H9 (cell line): Measurements from ENCODE around the gene ACSS2. TPM values are rescaled to one million over a fixed set of nuclear protein-coding genes. Genes with fewer than 3 reads are reported as not detected.

Experiments used
- DNase-seq: peaks from one replicate; pipeline ENCODE4 v3.0.0-alpha.2; 2017
- H2AFZ ChIP-seq: one replicate; pipeline ENCODE4 v1.6.1; 2013; ENCODE audit warnings: mild to moderate bottlenecking, low read length, control low read depth, moderate library complexity
- H2AK5ac ChIP-seq: 2 replicates; pipeline ENCODE4 v1.6.1; 2013; ENCODE audit warnings: low read length, control low read depth, mixed read lengths; ENCODE audit not compliant: insufficient read length
- H2BK120ac ChIP-seq: one replicate; pipeline ENCODE4 v1.6.1; 2013; ENCODE audit warnings: low read depth, mild to moderate bottlenecking, low read length, control low read depth, inconsistent platforms; ENCODE audit not compliant: poor library complexity, severe bottlenecking
- H2BK12ac ChIP-seq: 2 replicates; pipeline ENCODE4 v1.6.1; 2013; ENCODE audit warnings: low read length, control low read depth, mixed read lengths, low read depth; ENCODE audit not compliant: insufficient read length
- H2BK15ac ChIP-seq: 2 replicates; pipeline ENCODE4 v1.6.1; 2013; ENCODE audit warnings: low read depth, low read length, control low read depth
- H2BK20ac ChIP-seq: one replicate; pipeline ENCODE4 v1.6.1; 2013; ENCODE audit warnings: low read depth, mild to moderate bottlenecking, low read length, control low read depth, inconsistent platforms; ENCODE audit not compliant: poor library complexity, severe bottlenecking
- H2BK5ac ChIP-seq: 2 replicates; pipeline ENCODE4 v1.6.1; 2013; ENCODE audit warnings: low read length, control low read depth, mixed read lengths; ENCODE audit not compliant: insufficient read length
- H3K14ac ChIP-seq: 2 replicates; pipeline ENCODE4 v1.6.1; 2013; ENCODE audit warnings: low read length, control low read depth; ENCODE audit not compliant: insufficient read depth
- H3K18ac ChIP-seq: 2 replicates; pipeline ENCODE4 v1.6.1; 2013; ENCODE audit warnings: low read depth, mild to moderate bottlenecking, mixed read lengths, low read length, control low read depth; ENCODE audit not compliant: insufficient read length
- H3K23ac ChIP-seq: 2 replicates; pipeline ENCODE4 v1.6.1; 2013; ENCODE audit warnings: low read length, control low read depth, mixed read lengths, low read depth; ENCODE audit not compliant: insufficient read length
- H3K23me2 ChIP-seq: 2 replicates; pipeline ENCODE4 v1.6.1; 2013; ENCODE audit warnings: low read depth, mild to moderate bottlenecking, mixed read lengths, low read length, control low read depth; ENCODE audit not compliant: insufficient read length, poor library complexity, severe bottlenecking
- H3K27ac ChIP-seq: 2 replicates; pipeline ENCODE4 v1.5.1; 2013; ENCODE audit warnings: low read length, control low read depth, mixed read lengths, low read depth; ENCODE audit not compliant: insufficient read length
- H3K27me3 ChIP-seq: 2 replicates; pipeline ENCODE4 v1.6.1; 2013; ENCODE audit warnings: low read length, control low read depth, inconsistent platforms; ENCODE audit not compliant: insufficient read depth
- H3K4ac ChIP-seq: 2 replicates; pipeline ENCODE4 v1.6.1; 2013; ENCODE audit warnings: low read depth, mild to moderate bottlenecking, control low read depth, inconsistent platforms, low read length, moderate library complexity
- H3K4me1 ChIP-seq: 2 replicates; pipeline ENCODE4 v1.6.1; 2013; ENCODE audit warnings: low read length, control low read depth, inconsistent platforms; ENCODE audit not compliant: insufficient read depth
- H3K4me2 ChIP-seq: 2 replicates; pipeline ENCODE4 v1.6.1; 2013; ENCODE audit warnings: low read length, control low read depth, mixed read lengths; ENCODE audit not compliant: insufficient read length, insufficient read depth
- H3K56ac ChIP-seq: 2 replicates; pipeline ENCODE4 v1.6.1; 2013; ENCODE audit warnings: low read depth, mild to moderate bottlenecking, mixed read lengths, low read length, control low read depth; ENCODE audit not compliant: insufficient read length
- H3K79me1 ChIP-seq: 2 replicates; pipeline ENCODE4 v1.6.1; 2013; ENCODE audit warnings: low read depth, mild to moderate bottlenecking, moderate library complexity, low read length, control low read depth, inconsistent platforms; ENCODE audit not compliant: insufficient read depth, poor library complexity, severe bottlenecking
- H3K79me2 ChIP-seq: 2 replicates; pipeline ENCODE4 v1.6.1; 2013; ENCODE audit warnings: low read length, control low read depth, inconsistent platforms; ENCODE audit not compliant: insufficient read depth
- H3K9ac ChIP-seq: 2 replicates; pipeline ENCODE4 v1.6.1; 2013; ENCODE audit warnings: low read length, control low read depth, mixed read lengths; ENCODE audit not compliant: insufficient read length; ENCODE audit errors: extremely low read depth
- H3K9me3 ChIP-seq: one replicate; pipeline ENCODE4 v1.6.1; 2013; ENCODE audit warnings: low read depth, low read length, inconsistent platforms; ENCODE audit not compliant: control insufficient read depth
- H3T11ph ChIP-seq: one replicate; pipeline ENCODE4 v1.6.1; 2013; ENCODE audit warnings: mild to moderate bottlenecking, low read length, control low read depth, inconsistent platforms
- H4K20me1 ChIP-seq: one replicate; pipeline ENCODE4 v1.6.1; 2013; ENCODE audit not compliant: control insufficient read depth, insufficient read length, insufficient read depth
- H4K5ac ChIP-seq: 2 replicates; pipeline ENCODE4 v1.6.1; 2013; ENCODE audit warnings: low read depth, mild to moderate bottlenecking, mixed read lengths, low read length, control low read depth; ENCODE audit not compliant: insufficient read length
- H4K8ac ChIP-seq: replicated peaks from 2 replicates; pipeline ENCODE4 v1.6.1; 2013; ENCODE audit warnings: low read length, control low read depth, mixed read lengths, low read depth; ENCODE audit not compliant: insufficient read length
- H4K91ac ChIP-seq: 2 replicates; pipeline ENCODE4 v1.6.1; 2013; ENCODE audit warnings: low read depth, mild to moderate bottlenecking, moderate library complexity, mixed read lengths, low read length, control low read depth; ENCODE audit not compliant: insufficient read length
- H3K27ac Mint-ChIP-seq, 3 experiments: 2 replicates in 2 of 3; 3 replicates in 1 of 3; pipeline ENCODE4 v1.8.0; 2020 to 2021; ENCODE audit warnings: mixed read lengths in 3 of 3, mild to moderate bottlenecking in 1 of 3, moderate library complexity in 1 of 3
- H3K27me3 Mint-ChIP-seq: 2 replicates; pipeline ENCODE4 v1.8.0; 2021; ENCODE audit warnings: low read depth, mild to moderate bottlenecking, moderate library complexity, mixed read lengths
- H3K36me3 Mint-ChIP-seq, 3 experiments: 2 replicates in 2 of 3; 3 replicates in 1 of 3; pipeline ENCODE4 v1.8.0; 2020 to 2021; ENCODE audit warnings: low read depth in 3 of 3, mixed read lengths in 3 of 3; ENCODE audit not compliant: insufficient read depth in 1 of 3
- H3K4me1 Mint-ChIP-seq, 2 experiments: 2 replicates each; pipeline ENCODE4 v1.8.0; 2020; ENCODE audit warnings: mixed read lengths in 2 of 2
- H3K4me3 Mint-ChIP-seq, 2 experiments: 2 replicates in 1 of 2; 3 replicates in 1 of 2; pipeline ENCODE4 v1.8.0; 2020 to 2021; ENCODE audit warnings: mild to moderate bottlenecking in 2 of 2, mixed read lengths in 2 of 2, moderate library complexity in 1 of 2
- H3K9me3 Mint-ChIP-seq, 2 experiments: 2 replicates in 1 of 2; 3 replicates in 1 of 2; pipeline ENCODE4 v1.8.0; 2020; ENCODE audit warnings: mild to moderate bottlenecking in 2 of 2, mixed read lengths in 2 of 2, moderate library complexity in 1 of 2
- CTCF ChIP-seq: fragments of 200-600 bp; sonication (generic); conservative IDR thresholded peaks from 3 replicates; pipeline ENCODE4 v1.8.0; 2021; ENCODE audit warnings: antibody characterized with exemption, mild to moderate bottlenecking
- total RNA-seq: library from RNA; stranded (reverse); gene quantifications from 2 replicates; pipeline ENCODE4 v1.2.1, GENCODE V29; 2021

ACSS2 gene
- total RNA-seq, 1 experiment from 2014 or later, result 15.4 TPM

GRCh38 chr20:34920055-34920454 is 43.6 kb downstream of the ACSS2 start:
- no peaks in the 10 kb centered on the region for H3K27me3 Mint-ChIP-seq
- H3K18ac ChIP-seq, result no peak overlapping the region
- H2BK15ac ChIP-seq, result no peak overlapping the region
- H3K79me2 ChIP-seq, result no peaks in the 10 kb centered on the region
- no peaks in the 10 kb centered on the region for H4K20me1 ChIP-seq
- H4K8ac ChIP-seq, result no peak overlapping the region
- no peak overlapping the region for H3K27ac ChIP-seq
- H3K9ac ChIP-seq, result no peak overlapping the region
- H3K27ac Mint-ChIP-seq, result no peak overlapping the region
- H3K27me3 ChIP-seq, result no peaks in the 10 kb centered on the region
- H3K23ac ChIP-seq, result no peak overlapping the region
- no peak overlapping the region for H3K14ac ChIP-seq
- no peak overlapping the region for H2BK20ac ChIP-seq
- no peak overlapping the region for H4K91ac ChIP-seq
- no peak for DNase-seq
- H2AFZ ChIP-seq, result no peak overlapping the region
- no peaks in the 10 kb centered on the region for H3K4me1 Mint-ChIP-seq
- no peak overlapping the region for H2BK12ac ChIP-seq
- no peak overlapping the region for H3K4me2 ChIP-seq
- no peak overlapping the region for H3T11ph ChIP-seq
- H3K4ac ChIP-seq, result no peak overlapping the region
- no peak overlapping the region for H2BK5ac ChIP-seq
- no peaks in the 10 kb centered on the region for H3K79me1 ChIP-seq
- no peaks in the 10 kb centered on the region for H3K9me3 Mint-ChIP-seq
- H2AK5ac ChIP-seq, result no peak overlapping the region
- no peak for TF ChIP-seq CTCF
- H2BK120ac ChIP-seq, result no peak overlapping the region
- H3K23me2 ChIP-seq, result no peaks in the 10 kb centered on the region
- H3K36me3 Mint-ChIP-seq, result peaks cover 5 to 12% (median 8%) of the 10 kb centered on the region in 3 experiments; a peak in 6 of 7 replicates
- H3K56ac ChIP-seq, result no peak overlapping the region
- no peaks in the 10 kb centered on the region for H3K9me3 ChIP-seq
- no peaks in the 10 kb centered on the region for H3K4me1 ChIP-seq
- no peak overlapping the region for H4K5ac ChIP-seq
- no peak overlapping the region for H3K4me3 Mint-ChIP-seq
